Fibroblast of lung (primary cell): ENCODE data around the gene MAPKBP1.

Experiments
- EZH2 ChIP-seq: IDR thresholded peaks from 2 replicates; pipeline ENCODE4 v1.5.1; 2012; ENCODE audit warnings: low read length, control low read depth, mild to moderate bottlenecking; ENCODE audit errors: missing control alignments
- TF ChIP-seq, protein P1 (sequence below), 2 donors: IDR thresholded peaks in 1 of 2; conservative IDR thresholded peaks in 1 of 2; 1 replicate in 1 of 2; 2 replicates in 1 of 2; pipeline ENCODE4 v1.5.1; 2011 to 2012; ENCODE audit warnings: low read length in 2 of 2, control low read depth in 1 of 2, inconsistent platforms in 1 of 2, low read depth in 1 of 2, mild to moderate bottlenecking in 1 of 2

DNA sequence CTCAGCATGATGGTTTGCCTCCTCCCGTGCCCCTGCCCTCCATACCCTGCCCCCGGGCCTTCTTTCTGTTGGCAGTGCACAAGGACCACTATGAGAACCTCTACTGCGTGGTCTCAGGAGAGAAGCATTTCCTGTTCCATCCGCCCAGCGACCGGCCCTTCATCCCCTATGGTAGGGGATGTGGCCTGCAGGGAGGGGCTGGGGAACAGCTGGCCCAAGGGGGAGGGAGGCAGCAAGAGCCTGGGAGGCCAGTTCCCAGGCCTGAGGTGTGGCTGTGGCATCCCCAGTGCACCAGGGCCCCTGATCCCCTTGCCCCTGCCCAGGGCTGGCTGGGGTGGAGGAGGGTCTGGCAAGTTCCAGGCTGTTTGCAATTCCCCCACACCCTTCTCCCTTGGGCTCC lies 61.8 kb downstream of the MAPKBP1 start:
- TF ChIP-seq, protein P1, sequence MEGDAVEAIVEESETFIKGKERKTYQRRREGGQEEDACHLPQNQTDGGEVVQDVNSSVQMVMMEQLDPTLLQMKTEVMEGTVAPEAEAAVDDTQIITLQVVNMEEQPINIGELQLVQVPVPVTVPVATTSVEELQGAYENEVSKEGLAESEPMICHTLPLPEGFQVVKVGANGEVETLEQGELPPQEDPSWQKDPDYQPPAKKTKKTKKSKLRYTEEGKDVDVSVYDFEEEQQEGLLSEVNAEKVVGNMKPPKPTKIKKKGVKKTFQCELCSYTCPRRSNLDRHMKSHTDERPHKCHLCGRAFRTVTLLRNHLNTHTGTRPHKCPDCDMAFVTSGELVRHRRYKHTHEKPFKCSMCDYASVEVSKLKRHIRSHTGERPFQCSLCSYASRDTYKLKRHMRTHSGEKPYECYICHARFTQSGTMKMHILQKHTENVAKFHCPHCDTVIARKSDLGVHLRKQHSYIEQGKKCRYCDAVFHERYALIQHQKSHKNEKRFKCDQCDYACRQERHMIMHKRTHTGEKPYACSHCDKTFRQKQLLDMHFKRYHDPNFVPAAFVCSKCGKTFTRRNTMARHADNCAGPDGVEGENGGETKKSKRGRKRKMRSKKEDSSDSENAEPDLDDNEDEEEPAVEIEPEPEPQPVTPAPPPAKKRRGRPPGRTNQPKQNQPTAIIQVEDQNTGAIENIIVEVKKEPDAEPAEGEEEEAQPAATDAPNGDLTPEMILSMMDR (conservative IDR thresholded peaks at IDR 0.05 in 1 of 2, IDR thresholded peaks at IDR 0.05 in 1 of 2; ENCODE audit: low read depth in 1 of 2, low read length in 2 of 2), result no peak
- TF ChIP-seq EZH2, result no peak
